DND-41 (cell line): ENCODE data around the gene GRAMD1A.

ENCODE experiments used
- ATAC-seq: fragments of 200-7000 bp; cut with Tn5 transposase; 3 replicates; pipeline ENCODE4 v1.9.1; 2021; ENCODE audit warnings: low read depth; ENCODE audit not compliant: insufficient read depth
- DNase-seq: peaks from one replicate; pipeline ENCODE4 v3.0.0-alpha.2; 2020
- H2AFZ ChIP-seq: 2 replicates; pipeline ENCODE4 v1.6.0; 2012; ENCODE audit warnings: low read depth, low read length
- H3K27ac ChIP-seq: 2 replicates; pipeline ENCODE4 v1.5.1; 2012; ENCODE audit warnings: low read length, inconsistent platforms
- H3K27me3 ChIP-seq: fragments of 200-600 bp; sonication (generic); 2 replicates; pipeline ENCODE4 v1.6.0; 2012; ENCODE audit warnings: low read length, mild to moderate bottlenecking, inconsistent platforms; ENCODE audit not compliant: insufficient read depth, poor library complexity
- H3K36me3 ChIP-seq: 2 replicates; pipeline ENCODE4 v1.5.1; 2012; ENCODE audit warnings: low read length, inconsistent platforms; ENCODE audit not compliant: insufficient read depth
- H3K4me1 ChIP-seq: 2 replicates; pipeline ENCODE4 v1.5.1; 2012; ENCODE audit warnings: mild to moderate bottlenecking, low read length; ENCODE audit not compliant: insufficient read depth
- H3K4me2 ChIP-seq: 2 replicates; pipeline ENCODE4 v1.6.0; 2012; ENCODE audit warnings: mild to moderate bottlenecking, moderate library complexity, low read length, inconsistent platforms; ENCODE audit not compliant: insufficient read depth
- H3K4me3 ChIP-seq, 2 experiments: fragments of 200-600 bp in 1 of 2; shearing (Covaris generic) in 1 of 2; 2 replicates each; pipeline ENCODE4 v1.5.1; 2012 to 2016; ENCODE audit warnings: inconsistent platforms in 2 of 2, low read length in 2 of 2, mild to moderate bottlenecking in 2 of 2, low read depth in 1 of 2, moderate library complexity in 1 of 2
- H3K79me2 ChIP-seq: 2 replicates; pipeline ENCODE4 v1.6.0; 2012; ENCODE audit warnings: low read length, inconsistent platforms; ENCODE audit not compliant: insufficient read depth
- H3K9ac ChIP-seq: 2 replicates; pipeline ENCODE4 v1.6.0; 2012; ENCODE audit warnings: low read depth, mild to moderate bottlenecking, inconsistent platforms, low read length, moderate library complexity
- H3K9me3 ChIP-seq: 2 replicates; pipeline ENCODE4 v1.5.1; 2012; ENCODE audit warnings: low read length, moderate library complexity, mild to moderate bottlenecking, inconsistent platforms; ENCODE audit not compliant: insufficient read depth, severe bottlenecking
- H4K20me1 ChIP-seq: 2 replicates; pipeline ENCODE4 v1.6.0; 2012; ENCODE audit warnings: low read length; ENCODE audit not compliant: insufficient read depth
- EZH2 ChIP-seq: IDR thresholded peaks from 3 replicates; pipeline ENCODE4 v1.6.1; 2012; ENCODE audit warnings: borderline replicate concordance, low read depth, mild to moderate bottlenecking, moderate library complexity, low read length, inconsistent platforms; ENCODE audit not compliant: severe bottlenecking
- TF ChIP-seq, protein P1 (sequence below): IDR thresholded peaks from 2 replicates; pipeline ENCODE4 v1.5.1; 2012; ENCODE audit warnings: borderline replicate concordance, low read length, moderate library complexity, mild to moderate bottlenecking; ENCODE audit not compliant: poor library complexity, severe bottlenecking; ENCODE audit errors: extremely low read depth

GRAMD1A gene

DNA sequence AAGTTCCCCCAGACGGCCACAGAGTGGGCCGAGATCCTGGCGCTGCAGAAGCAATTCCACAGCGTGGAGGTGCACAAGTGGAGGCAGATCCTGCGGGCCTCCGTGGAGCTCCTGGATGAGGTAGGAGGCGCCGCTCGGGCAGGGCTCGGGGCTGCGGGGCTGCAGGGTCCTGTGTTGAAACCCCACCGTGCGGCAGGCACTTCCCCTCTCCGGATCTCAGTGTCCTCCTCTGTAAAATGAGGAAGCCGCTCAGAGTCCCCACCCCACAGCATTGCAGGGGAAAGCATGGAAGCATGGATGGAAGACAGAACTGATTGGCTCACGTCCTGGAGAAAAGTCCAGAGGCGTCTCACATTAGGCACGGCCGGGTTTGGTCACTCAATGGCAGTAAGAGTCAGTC, 23.3 kb downstream of the GRAMD1A start:
- Histone ChIP-seq H3K79me2 (no peaks in the 10 kb centered on the region), H3K4me1 (no peaks in the 10 kb centered on the region), H4K20me1 (peaks cover 24% of the 10 kb centered on the region), H2AFZ (no peak overlapping the region), H3K27me3 (no peaks in the 10 kb centered on the region), H3K9me3 (no peaks in the 10 kb centered on the region), H3K4me3 (no peak overlapping the region), H3K9ac (no peak overlapping the region), H3K36me3 (peaks cover 100% of the 10 kb centered on the region), H3K27ac (no peak overlapping the region), H3K4me2 (no peak overlapping the region)
- TF ChIP-seq EZH2, result no peak
- TF ChIP-seq, protein P1, sequence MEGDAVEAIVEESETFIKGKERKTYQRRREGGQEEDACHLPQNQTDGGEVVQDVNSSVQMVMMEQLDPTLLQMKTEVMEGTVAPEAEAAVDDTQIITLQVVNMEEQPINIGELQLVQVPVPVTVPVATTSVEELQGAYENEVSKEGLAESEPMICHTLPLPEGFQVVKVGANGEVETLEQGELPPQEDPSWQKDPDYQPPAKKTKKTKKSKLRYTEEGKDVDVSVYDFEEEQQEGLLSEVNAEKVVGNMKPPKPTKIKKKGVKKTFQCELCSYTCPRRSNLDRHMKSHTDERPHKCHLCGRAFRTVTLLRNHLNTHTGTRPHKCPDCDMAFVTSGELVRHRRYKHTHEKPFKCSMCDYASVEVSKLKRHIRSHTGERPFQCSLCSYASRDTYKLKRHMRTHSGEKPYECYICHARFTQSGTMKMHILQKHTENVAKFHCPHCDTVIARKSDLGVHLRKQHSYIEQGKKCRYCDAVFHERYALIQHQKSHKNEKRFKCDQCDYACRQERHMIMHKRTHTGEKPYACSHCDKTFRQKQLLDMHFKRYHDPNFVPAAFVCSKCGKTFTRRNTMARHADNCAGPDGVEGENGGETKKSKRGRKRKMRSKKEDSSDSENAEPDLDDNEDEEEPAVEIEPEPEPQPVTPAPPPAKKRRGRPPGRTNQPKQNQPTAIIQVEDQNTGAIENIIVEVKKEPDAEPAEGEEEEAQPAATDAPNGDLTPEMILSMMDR, result no peak
- ATAC-seq (no peak), DNase-seq (no peak)

DNA sequence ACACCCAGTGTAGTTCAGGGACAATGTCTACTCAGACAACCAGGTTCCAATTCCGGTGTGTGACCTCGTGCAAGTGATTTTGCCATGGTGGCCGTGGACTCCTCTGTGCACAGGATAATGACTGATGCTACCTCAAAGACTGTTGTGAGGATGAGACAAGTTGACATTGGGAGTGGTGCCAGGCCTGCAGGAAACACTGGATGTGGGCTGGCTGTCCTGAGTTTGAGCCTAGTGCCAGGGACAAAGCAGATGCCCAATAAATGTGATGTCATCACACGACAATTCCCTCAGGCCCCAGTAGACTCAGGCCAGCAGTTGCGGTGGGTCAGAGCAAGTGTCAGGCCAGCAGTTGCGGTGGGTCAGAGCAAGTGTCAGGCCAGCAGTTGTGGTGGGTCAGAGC, 24.0 kb downstream of the GRAMD1A start:
- peaks cover 22% of the 10 kb centered on the region for H4K20me1 ChIP-seq
- H3K79me2 ChIP-seq, result no peaks in the 10 kb centered on the region
- TF ChIP-seq EZH2, result no peak
- TF ChIP-seq, protein P1, result no peak
- no peak for ATAC-seq
- H3K9me3 ChIP-seq, result no peaks in the 10 kb centered on the region
- DNase-seq, result no peak
- H3K27ac ChIP-seq, result no peak overlapping the region
- H3K9ac ChIP-seq, result no peak overlapping the region
- H3K4me2 ChIP-seq, result no peak overlapping the region
- no peaks in the 10 kb centered on the region for H3K4me1 ChIP-seq
- no peaks in the 10 kb centered on the region for H3K27me3 ChIP-seq
- no peak overlapping the region for H3K4me3 ChIP-seq
- no peak overlapping the region for H2AFZ ChIP-seq
- peaks cover 93% of the 10 kb centered on the region for H3K36me3 ChIP-seq

DNA sequence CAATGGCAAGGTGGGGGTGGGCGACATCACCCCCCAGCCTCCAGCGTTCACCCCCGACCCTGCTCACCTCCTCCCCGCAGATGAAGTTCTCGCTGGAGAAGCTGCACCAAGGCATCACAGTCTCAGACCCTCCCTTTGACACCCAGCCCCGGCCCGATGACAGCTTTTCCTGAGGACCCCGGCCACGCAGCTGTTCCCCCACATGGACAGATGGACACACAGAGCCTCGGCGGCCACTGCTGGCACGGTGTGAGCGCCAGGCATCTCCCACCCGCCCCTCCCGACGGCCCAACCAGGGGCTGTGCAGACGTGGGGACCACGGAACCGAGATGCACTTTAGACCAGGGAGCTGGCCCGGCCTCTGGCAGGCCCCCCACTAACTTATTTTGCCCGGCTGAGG, 25.8 kb downstream of the GRAMD1A start:
- Histone ChIP-seq H3K4me1 (peaks cover 7% of the 10 kb centered on the region; the same call in 1 of the 2 replicates), H3K4me3 (no peak overlapping the region), H3K4me2 (no peak overlapping the region), H2AFZ (no peak overlapping the region), H3K9me3 (no peaks in the 10 kb centered on the region), H3K27ac (no peak overlapping the region), H3K9ac (no peak overlapping the region), H3K79me2 (no peaks in the 10 kb centered on the region), H4K20me1 (peaks cover 29% of the 10 kb centered on the region), H3K27me3 (peaks cover 9% of the 10 kb centered on the region), H3K36me3 (peaks cover 74% of the 10 kb centered on the region)
- DNase-seq, result no peak
- TF ChIP-seq EZH2, result no peak
- TF ChIP-seq, protein P1, result no peak
- no peak for ATAC-seq

DNA sequence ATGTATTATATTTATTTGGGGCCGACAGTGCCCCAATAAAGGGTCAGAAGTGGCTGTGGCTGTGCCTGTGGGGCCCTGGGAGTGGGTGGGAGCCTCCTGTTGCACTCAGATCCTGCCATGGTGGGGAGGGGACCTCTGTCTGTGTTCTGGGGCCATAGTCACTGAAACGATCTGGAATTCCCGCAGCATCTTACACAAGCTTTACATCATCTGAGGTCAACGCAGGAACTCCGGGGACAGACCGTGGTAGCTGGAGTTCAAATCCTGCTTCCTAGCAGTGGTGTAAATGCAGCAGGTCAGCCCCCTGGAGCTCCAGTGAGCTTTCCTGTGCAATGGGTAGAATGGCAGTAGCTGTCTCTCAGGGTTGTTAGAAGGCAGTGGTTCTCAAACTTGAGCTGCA, 26.3 kb downstream of the GRAMD1A start:
- Histone ChIP-seq H3K36me3 (peaks cover 70% of the 10 kb centered on the region), H3K27ac (no peak overlapping the region), H2AFZ (no peak overlapping the region), H3K9me3 (no peaks in the 10 kb centered on the region), H3K4me1 (peaks cover 7% of the 10 kb centered on the region; the same call in 1 of the 2 replicates), H3K27me3 (peaks cover 13% of the 10 kb centered on the region), H3K4me3 (no peak overlapping the region), H3K4me2 (no peak overlapping the region), H3K9ac (no peak overlapping the region), H3K79me2 (no peaks in the 10 kb centered on the region), H4K20me1 (peaks cover 29% of the 10 kb centered on the region)
- no peak for TF ChIP-seq EZH2
- TF ChIP-seq, protein P1, result no peak
- DNase-seq (no peak), ATAC-seq (no peak)
